ENCODE data around the gene ZNHIT6. TPM values are rescaled to one million over a fixed set of nuclear protein-coding genes. Genes with fewer than 3 reads are reported as not detected.

Gene ZNHIT6
- total RNA-seq, 1 donor from 2014 or later = 12.0 TPM

DNA sequence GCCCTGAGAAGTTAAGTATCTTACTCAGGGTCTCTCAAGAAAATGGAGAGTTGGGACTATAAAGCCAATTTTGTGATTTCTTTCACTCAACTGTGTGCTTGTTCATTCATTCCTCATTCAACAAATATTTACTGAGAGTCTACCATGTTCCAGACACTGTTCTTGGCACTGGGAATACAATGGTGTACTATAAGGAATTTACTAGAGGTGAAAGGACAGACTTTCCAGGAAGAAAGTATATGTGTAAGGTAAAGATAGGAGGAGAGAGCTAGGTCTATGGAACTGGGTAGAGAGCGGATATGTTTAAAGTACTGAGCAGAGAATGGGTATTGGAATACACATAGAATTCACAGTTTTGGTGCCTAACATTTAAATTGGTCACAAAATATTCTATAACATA, 42.3 kb downstream of the ZNHIT6 start:
- Histone ChIP-seq H3K36me3 (no peaks in the 10 kb centered on the region), H3K27ac (no peak overlapping the region), H3K4me3 (no peak overlapping the region), H3K27me3 (no peaks in the 10 kb centered on the region), H3K4me1 (no peaks in the 10 kb centered on the region), H3K9me3 (no peaks in the 10 kb centered on the region)
- DNase-seq (ENCODE audit: extremely low spot score in 2 of 2) = no peak
- intact Hi-C loops (cut with DNase I) = no loop called here
- TF ChIP-seq POLR2A (IDR thresholded peaks at IDR 0.05) = no peak
- TF ChIP-seq POLR2AphosphoS5 (IDR thresholded peaks at IDR 0.05; ENCODE audit: insufficient read depth in 1 of 2, low read depth in 1 of 2) = no peak
- no peak for TF ChIP-seq CTCF (IDR thresholded peaks at IDR 0.05)

- H3K36me3 ChIP-seq = no peaks in the 10 kb centered on the region
- TF ChIP-seq POLR2AphosphoS5 (IDR thresholded peaks at IDR 0.05; ENCODE audit: insufficient read depth in 1 of 2, low read depth in 1 of 2) (no peak), CTCF (IDR thresholded peaks at IDR 0.05) (no peak), POLR2A (IDR thresholded peaks at IDR 0.05) (no peak)
- H3K4me3 ChIP-seq = no peak overlapping the region
- intact Hi-C loops (cut with DNase I) = no loop called here
- no peaks in the 10 kb centered on the region for H3K4me1 ChIP-seq
- H3K27me3 ChIP-seq = no peaks in the 10 kb centered on the region
- H3K9me3 ChIP-seq = no peaks in the 10 kb centered on the region
- DNase-seq (ENCODE audit: extremely low spot score in 2 of 2) = no peak
- H3K27ac ChIP-seq = no peak overlapping the region
Measured at GRCh38 chr1:85663382-85663781, 44.9 kb downstream of the ZNHIT6 start.

DNA sequence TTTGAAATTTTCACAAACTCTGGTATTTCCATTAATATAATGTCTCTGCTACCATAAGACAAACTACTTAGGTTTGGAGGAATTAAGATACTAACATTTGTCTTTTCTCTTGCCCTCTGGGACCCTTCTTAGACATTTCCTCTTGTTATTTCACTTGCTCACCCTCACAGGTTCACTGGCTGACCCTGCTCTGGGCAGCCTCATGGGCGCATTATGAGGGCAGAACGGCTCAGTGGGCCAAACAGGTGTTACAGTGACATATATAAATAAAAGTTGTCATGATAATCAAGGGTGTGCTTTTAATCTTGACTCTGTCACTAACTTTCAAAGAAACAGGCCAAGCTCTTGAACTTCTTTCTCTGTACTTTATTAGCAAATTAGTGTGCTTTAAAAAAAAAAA, 46.5 kb downstream of the ZNHIT6 start:
- no peak overlapping the region for H3K27ac ChIP-seq
- intact Hi-C loops (cut with DNase I) = no loop called here

DNA sequence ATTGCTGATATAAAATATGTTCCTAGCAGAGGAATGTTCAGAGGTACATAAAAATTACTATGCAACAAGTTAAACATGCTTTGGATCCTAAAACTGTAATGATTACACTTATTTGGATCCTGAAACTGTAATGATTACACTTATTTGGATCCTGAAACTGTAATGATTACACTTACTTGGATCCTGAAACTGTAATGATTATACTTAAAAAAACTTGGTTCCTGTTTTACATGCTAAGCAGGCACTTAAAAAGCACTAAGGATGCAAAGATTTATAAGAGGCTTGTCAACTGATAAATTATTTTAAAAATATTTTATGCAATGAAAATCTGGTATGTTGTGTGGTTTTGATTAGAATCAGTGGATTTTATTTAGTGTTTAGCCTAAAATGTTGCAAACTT, 47.7 kb downstream of the ZNHIT6 start:
- TF ChIP-seq POLR2AphosphoS5 (IDR thresholded peaks at IDR 0.05; ENCODE audit: insufficient read depth in 1 of 2, low read depth in 1 of 2) (no peak), POLR2A (IDR thresholded peaks at IDR 0.05) (no peak), CTCF (IDR thresholded peaks at IDR 0.05) (no peak)
- no peaks in the 10 kb centered on the region for H3K27me3 ChIP-seq
- H3K9me3 ChIP-seq = no peaks in the 10 kb centered on the region
- intact Hi-C loops (cut with DNase I) = no loop called here
- H3K4me3 ChIP-seq = no peak overlapping the region
- no peak for DNase-seq (ENCODE audit: extremely low spot score in 2 of 2)
- H3K4me1 ChIP-seq = no peaks in the 10 kb centered on the region
- no peak overlapping the region for H3K27ac ChIP-seq
- H3K36me3 ChIP-seq = no peaks in the 10 kb centered on the region

More for the DNA sequence above, 46.5 kb downstream of the ZNHIT6 start:
- Histone ChIP-seq H3K9me3 (no peaks in the 10 kb centered on the region), H3K27me3 (no peaks in the 10 kb centered on the region), H3K4me1 (no peaks in the 10 kb centered on the region), H3K4me3 (no peak overlapping the region), H3K36me3 (no peaks in the 10 kb centered on the region)
- DNase-seq (ENCODE audit: extremely low spot score in 2 of 2) = no peak
- TF ChIP-seq POLR2A (IDR thresholded peaks at IDR 0.05) = no peak
- no peak for TF ChIP-seq POLR2AphosphoS5 (IDR thresholded peaks at IDR 0.05; ENCODE audit: insufficient read depth in 1 of 2, low read depth in 1 of 2)
- no peak for TF ChIP-seq CTCF (IDR thresholded peaks at IDR 0.05)

GRCh38 chr1:85659174-85659573, 49.1 kb downstream of the ZNHIT6 start:
- no peak for DNase-seq (ENCODE audit: extremely low spot score in 2 of 2)
- Histone ChIP-seq H3K4me3 (no peak overlapping the region), H3K9me3 (no peaks in the 10 kb centered on the region), H3K36me3 (no peaks in the 10 kb centered on the region), H3K27me3 (no peaks in the 10 kb centered on the region), H3K4me1 (no peaks in the 10 kb centered on the region), H3K27ac (no peak overlapping the region)
- intact Hi-C loops (cut with DNase I) = no loop called here
- no peak for TF ChIP-seq POLR2A (IDR thresholded peaks at IDR 0.05)
- TF ChIP-seq POLR2AphosphoS5 (IDR thresholded peaks at IDR 0.05; ENCODE audit: insufficient read depth in 1 of 2, low read depth in 1 of 2) = no peak
- TF ChIP-seq CTCF (IDR thresholded peaks at IDR 0.05) = no peak

Data from vagina (tissue), 2 donors.